NCI-H2107 (cell line): ENCODE measurements around the gene PIGQ.
A peak's percentile ranks its signal among the peaks of the same experiment; 100 is the strongest.

Experiments
- DNase-seq: peaks from one replicate; lab custom pipeline; 2025; lab: John Stamatoyannopoulos, UW

PIGQ gene

GRCh38 chr16:534135-534534 lies 35.6 kb upstream of the PIGQ start:
- DNase-seq: no peak

GRCh38 chr16:534856-535445 lies 34.8 kb upstream of the PIGQ start:
- no peak for DNase-seq

GRCh38 chr16:535446-536405 lies 34.0 kb upstream of the PIGQ start:
- DNase-seq: peak; percentile 31

DNA sequence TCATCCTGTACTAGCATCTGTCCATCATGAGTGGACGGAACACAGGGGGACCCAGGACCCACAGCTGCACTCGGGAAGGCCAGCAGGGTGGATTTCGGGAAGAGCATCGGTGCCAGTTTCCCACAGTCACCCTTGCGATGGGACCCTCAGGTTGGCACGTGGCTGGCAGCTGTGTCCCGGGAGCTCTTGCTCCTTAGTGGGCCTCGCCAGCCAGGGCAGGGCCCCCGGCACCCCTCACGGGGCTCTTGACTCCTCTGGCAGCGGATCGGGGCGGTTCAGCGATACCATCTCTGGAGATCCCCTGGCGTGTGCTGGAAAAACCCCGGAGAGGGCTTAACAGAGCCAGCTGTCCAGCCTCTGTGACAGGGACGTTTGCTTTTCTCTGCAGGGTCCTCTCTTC lies 33.0 kb upstream of the PIGQ start:
- no peak for DNase-seq

GRCh38 chr16:537415-538335 lies 32.1 kb upstream of the PIGQ start:
- DNase-seq: no peak

GRCh38 chr16:539901-540530 lies 29.8 kb upstream of the PIGQ start:
- no peak for DNase-seq

DNA sequence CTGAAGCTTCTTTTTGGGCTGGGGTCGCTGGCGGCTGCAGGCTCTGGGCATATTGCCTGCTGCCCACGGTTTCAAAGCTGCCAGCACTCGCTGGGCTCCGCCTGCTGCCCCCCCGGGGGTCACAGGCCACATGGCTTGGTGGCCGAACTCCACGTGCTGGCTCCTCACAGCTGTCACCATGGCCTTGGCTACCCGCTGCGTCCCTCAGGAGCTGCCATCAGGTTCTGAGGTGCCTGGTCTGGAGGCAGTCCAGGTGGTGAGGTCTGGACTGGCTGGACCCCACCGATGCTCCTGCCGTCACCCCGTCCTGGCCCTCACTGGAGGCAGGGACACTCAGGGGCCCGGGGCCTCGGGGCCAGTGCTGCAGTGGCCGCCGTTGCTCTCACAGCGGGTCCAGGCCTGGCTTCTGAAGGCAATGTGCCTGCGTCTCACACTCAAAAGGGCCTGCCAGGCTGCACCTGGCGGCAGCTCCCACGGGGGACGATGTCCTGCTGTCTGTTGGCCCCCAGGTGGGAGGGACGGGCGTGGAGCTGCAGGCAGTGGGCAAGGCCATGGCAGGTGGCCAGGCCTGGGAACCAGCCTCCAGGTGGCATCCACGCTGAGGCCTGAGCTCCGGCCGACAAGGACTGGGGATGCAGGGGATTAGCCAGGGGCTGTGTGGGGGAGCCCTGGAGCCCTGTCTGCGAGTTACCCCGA lies 29.0 kb upstream of the PIGQ start:
- DNase-seq: no peak

DNA sequence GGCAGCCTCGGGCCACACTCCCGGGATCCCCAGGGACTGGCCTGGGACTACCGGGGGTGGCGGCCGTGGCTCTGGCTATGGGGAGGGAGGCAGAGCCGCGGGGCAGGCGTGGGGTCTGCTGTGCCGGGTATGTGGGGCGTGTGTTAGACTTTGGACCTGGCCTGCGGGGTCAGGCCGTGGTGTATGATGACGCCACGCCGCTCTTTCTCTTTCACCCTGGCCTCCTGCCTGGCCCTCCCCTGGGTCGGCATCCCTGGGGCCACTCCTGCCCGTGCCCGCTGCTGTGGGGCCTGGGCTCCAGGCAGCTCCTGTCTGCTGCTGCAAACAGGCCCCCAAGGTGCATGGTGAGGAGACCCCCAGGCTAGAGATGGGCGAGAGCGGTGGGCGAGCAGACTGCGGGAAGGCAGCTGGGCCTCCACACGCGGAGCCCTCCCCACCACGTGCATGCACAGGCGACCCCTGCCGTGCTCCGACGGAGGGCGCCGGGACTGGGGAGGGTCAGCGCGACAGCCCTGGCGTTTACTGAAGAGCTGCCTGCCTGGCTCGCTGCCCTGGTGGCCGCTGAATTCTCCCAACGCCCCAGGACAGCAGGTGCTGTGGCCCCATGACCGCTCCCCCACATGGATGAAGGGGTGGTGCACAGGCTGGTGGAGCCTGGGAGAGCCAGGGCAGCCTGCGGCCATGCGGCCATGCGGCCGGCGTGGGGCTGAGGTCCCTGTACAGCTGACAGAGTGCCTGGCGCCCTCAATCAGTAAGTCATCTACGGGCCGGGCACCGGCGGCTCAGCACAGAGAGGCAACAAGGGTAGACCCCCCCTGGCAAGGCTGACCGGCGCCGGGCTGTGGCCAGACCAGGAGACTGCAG lies 26.2 kb upstream of the PIGQ start:
- no peak for DNase-seq

- DNase-seq: no peak
Measured at GRCh38 chr16:544517-544916, 25.3 kb upstream of the PIGQ start.

- no peak for DNase-seq
Measured at GRCh38 chr16:546909-547770, 22.6 kb upstream of the PIGQ start.

GRCh38 chr16:548586-548985 lies 21.2 kb upstream of the PIGQ start:
- DNase-seq: no peak

DNA sequence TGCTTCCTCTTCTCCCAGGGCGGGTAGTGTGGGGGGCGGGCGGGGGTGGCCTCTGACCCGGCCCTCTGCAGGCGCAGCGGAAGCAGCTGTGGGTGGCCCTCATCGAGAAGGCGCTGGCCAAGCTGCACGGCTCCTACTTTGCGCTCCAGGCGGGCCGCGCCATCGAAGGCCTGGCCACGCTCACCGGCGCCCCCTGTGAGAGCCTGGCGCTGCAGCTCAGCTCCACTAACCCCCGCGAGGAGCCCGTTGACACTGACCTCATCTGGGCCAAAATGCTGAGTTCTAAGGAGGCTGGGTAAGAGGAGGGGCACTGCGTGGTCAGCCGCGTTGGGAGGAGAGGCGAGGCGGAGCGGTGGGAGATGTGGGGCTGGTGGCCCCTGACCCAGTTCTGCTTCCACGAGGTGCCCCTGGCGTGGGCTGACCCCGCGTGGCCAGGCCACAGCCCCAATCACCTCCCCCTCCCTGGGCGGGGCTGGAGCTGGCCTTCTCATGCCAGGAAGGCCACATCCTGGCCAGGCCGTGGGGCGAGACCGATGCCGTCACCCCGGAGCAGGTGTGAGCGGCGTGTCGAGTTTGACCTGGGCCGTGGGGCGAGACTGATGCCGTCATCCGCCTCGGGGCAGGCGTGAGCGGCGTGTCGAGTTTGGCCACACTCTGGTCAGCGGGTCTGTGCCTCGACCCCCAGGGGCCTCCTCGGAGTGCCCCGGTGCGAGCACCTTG lies 20.1 kb upstream of the PIGQ start:
- no peak for DNase-seq

DNA sequence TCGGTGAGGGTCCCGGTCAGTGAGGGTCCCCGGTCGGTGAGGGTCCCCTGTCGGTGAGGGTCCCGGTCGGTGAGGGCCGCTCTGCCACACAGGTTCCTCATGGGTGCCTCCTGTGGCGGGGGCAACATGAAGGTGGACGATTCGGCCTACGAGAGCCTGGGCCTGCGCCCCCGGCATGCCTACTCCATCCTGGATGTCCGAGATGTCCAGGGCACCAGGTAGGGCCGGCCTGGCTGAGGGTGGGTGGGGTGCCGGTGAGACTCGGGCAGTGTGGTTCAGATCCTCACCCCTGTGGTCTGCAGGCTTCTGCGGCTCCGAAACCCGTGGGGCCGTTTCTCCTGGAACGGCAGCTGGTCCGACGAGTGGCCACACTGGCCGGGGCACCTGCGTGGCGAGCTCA lies 18.6 kb upstream of the PIGQ start:
- no peak for DNase-seq

GRCh38 chr16:552171-552570 lies 17.6 kb upstream of the PIGQ start:
- no peak for DNase-seq

DNA sequence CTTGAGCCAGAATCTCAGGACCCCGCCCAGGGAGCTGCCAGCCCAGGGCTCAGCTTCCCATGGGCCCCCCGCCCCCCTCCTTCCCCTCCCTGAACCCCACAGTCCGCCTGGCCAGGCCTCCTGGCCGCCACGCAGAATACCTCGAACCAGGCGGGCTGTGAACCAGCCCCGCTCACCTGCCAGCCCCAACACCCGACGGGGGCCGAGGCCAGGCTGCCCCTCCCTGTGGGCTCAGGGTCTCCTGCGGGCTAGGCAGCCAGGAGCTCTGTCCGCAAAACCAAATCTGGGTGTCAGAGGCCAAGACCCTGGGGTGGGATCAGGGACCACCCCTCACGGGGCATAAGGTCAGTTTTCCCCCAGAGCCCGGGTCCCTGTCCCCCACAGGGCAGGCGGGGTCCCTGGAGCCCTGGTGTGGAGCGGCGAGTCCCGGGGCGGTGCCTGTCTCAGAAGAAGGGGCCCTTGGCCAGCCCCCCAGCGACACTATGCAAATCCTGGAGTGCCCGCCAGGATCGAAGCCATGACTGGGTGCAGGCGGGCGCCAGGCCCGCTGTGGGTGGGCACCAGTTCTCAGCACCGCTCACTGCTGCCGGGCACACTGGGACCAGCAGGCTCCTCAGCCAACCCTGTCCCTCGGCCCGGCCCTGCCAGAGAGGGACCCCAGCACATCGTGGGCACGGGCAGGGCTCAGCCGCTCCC lies 16.0 kb upstream of the PIGQ start:
- DNase-seq: no peak

- DNase-seq: no peak
Measured at GRCh38 chr16:554297-554621, 15.5 kb upstream of the PIGQ start.

GRCh38 chr16:554640-555365 lies 15.0 kb upstream of the PIGQ start:
- DNase-seq: no peak
